ENCODE data around the gene DYSF. TPM values are rescaled to one million over a fixed set of nuclear protein-coding genes. Genes with fewer than 3 reads are reported as not detected.

Gene DYSF
- polyA plus RNA-seq, 1 experiment, result 1.3 TPM

DNA sequence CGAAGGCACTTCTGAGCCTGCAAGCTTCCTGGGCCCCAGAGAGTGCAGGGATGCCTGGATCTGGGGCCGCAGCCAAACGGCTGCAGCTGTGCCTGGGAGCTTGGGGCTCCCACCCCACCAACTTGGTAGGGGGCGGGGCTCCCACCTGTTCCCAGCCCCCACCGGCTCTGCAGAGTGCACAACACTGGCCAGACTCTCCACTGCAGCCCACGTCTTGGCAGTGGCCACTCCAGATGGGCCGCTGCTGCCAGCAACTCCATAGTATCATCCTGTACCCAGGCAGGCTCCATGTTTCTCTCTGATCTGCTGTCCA is 9.9 kb downstream of the DYSF start:
- H3K36me3 ChIP-seq (ENCODE audit: control insufficient read depth, insufficient read depth, low read length), result no peaks in the 10 kb centered on the region
- ChIA-PET POLR2A (no interaction called here), CTCF (interaction anchor here (0.8 to 6.1 kb wide), 7 partner anchors 9 to 135 kb away, joined by 3 to 139 read pairs (median 4); no protein-coding TSS in a partner anchor)
- H3K4me3 ChIP-seq (ENCODE audit: low read depth, low read length), result no peak overlapping the region
- no peak for DNase-seq (ENCODE audit: low read depth)
- peaks cover 33% of the 10 kb centered on the region for H3K27me3 ChIP-seq (ENCODE audit: control insufficient read depth, insufficient read depth, low read length)
- TF ChIP-seq, protein P1, sequence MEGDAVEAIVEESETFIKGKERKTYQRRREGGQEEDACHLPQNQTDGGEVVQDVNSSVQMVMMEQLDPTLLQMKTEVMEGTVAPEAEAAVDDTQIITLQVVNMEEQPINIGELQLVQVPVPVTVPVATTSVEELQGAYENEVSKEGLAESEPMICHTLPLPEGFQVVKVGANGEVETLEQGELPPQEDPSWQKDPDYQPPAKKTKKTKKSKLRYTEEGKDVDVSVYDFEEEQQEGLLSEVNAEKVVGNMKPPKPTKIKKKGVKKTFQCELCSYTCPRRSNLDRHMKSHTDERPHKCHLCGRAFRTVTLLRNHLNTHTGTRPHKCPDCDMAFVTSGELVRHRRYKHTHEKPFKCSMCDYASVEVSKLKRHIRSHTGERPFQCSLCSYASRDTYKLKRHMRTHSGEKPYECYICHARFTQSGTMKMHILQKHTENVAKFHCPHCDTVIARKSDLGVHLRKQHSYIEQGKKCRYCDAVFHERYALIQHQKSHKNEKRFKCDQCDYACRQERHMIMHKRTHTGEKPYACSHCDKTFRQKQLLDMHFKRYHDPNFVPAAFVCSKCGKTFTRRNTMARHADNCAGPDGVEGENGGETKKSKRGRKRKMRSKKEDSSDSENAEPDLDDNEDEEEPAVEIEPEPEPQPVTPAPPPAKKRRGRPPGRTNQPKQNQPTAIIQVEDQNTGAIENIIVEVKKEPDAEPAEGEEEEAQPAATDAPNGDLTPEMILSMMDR (IDR thresholded peaks at IDR 0.05; ENCODE audit: insufficient read depth, low read depth, low read length), result no peak

DNA sequence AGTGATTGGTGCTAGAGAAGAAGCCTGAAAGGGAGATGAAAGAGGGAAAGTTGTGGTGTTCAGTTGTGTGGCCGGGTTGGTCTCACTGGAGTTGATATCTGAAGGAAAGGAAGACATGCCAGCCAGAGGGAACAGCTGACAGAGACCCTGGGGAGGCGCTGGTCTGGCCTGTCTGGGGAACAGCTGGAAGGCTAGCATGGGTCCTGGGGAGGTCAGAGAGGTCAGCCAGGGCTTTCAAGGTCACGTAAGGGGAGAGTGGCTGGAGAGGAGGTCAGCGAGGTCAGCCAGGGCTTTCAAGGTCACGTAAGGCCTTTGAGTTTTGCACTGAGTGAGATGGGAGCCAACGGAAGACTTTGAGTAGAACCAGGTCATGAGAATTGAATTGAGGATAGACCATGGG is 11.0 kb downstream of the DYSF start:
- ChIA-PET CTCF (interaction anchor here (1.6 to 6.1 kb wide), 2 partner anchors 10 to 44 kb away, joined by 6 to 139 read pairs; no protein-coding TSS in a partner anchor), POLR2A (no interaction called here)
- H3K27me3 ChIP-seq (ENCODE audit: control insufficient read depth, insufficient read depth, low read length), result peaks cover 40% of the 10 kb centered on the region

DNA sequence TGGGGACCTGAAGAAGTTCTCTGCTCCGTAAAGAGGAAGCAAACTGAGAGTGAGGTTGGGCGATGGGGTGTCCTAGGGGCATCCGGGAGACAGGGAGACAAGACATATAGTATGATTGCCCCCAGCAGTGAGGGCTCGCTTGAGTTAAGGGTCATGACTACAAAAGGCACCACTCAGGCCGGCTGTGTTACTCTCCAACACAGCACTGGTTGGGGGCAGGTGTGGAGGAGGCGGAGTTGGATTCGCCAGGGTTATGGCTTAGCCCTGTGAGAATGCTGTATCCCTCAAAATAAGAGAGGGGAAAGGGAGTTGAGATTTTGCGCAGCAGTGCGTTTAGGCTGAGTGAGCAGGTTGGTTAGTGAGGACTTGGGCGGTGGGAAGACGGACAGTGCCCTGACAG is 12.0 kb downstream of the DYSF start:
- ChIA-PET POLR2A (no interaction called here), CTCF (interaction anchor here (0.8 kb wide), 1 partner anchor 45 kb away, joined by 3 read pairs; no protein-coding TSS in a partner anchor)
- Histone ChIP-seq H3K4me3 (ENCODE audit: low read depth, low read length) (no peak overlapping the region), H3K27me3 (ENCODE audit: control insufficient read depth, insufficient read depth, low read length) (peaks cover 40% of the 10 kb centered on the region), H3K36me3 (ENCODE audit: control insufficient read depth, insufficient read depth, low read length) (no peaks in the 10 kb centered on the region)
- DNase-seq (ENCODE audit: low read depth), result no peak
- TF ChIP-seq, protein P1 (IDR thresholded peaks at IDR 0.05; ENCODE audit: insufficient read depth, low read depth, low read length), result no peak

More for the DNA sequence above, 11.0 kb downstream of the DYSF start:
- Histone ChIP-seq H3K36me3 (ENCODE audit: control insufficient read depth, insufficient read depth, low read length) (no peaks in the 10 kb centered on the region), H3K4me3 (ENCODE audit: low read depth, low read length) (no peak overlapping the region)
- TF ChIP-seq, protein P1 (IDR thresholded peaks at IDR 0.05; ENCODE audit: insufficient read depth, low read depth, low read length), result no peak
- DNase-seq (ENCODE audit: low read depth), result no peak

DNA sequence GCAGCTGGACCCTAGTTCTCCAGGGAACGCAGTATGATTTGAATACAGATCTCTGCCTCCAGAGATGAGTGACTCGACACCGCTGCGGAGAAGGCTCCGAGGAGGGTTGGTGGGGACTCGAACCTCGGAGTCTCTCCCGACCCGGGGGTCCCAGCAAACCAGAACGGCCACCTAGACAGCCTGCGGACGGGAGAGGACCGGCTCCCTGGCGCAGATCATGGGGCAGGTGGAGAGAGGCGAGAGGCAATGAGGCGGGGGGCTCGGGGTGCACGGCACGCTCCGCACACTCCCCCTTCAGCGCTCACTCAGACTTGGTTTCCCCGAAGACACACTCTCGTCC is 12.6 kb downstream of the DYSF start:
- CTCF ChIA-PET, result interaction anchor here (0.8 to 0.9 kb wide), 2 partner anchors 15 to 44 kb away, joined by 3 read pairs; no protein-coding TSS in a partner anchor
- peak overlapping the region; percentile 56 for H3K4me3 ChIP-seq (ENCODE audit: low read depth, low read length)
- POLR2A ChIA-PET, result no interaction called here
- no peak for DNase-seq (ENCODE audit: low read depth)
- no peaks in the 10 kb centered on the region for H3K36me3 ChIP-seq (ENCODE audit: control insufficient read depth, insufficient read depth, low read length)
- TF ChIP-seq, protein P1 (IDR thresholded peaks at IDR 0.05; ENCODE audit: insufficient read depth, low read depth, low read length), result no peak
- H3K27me3 ChIP-seq (ENCODE audit: control insufficient read depth, insufficient read depth, low read length), result peaks cover 40% of the 10 kb centered on the region

DNA sequence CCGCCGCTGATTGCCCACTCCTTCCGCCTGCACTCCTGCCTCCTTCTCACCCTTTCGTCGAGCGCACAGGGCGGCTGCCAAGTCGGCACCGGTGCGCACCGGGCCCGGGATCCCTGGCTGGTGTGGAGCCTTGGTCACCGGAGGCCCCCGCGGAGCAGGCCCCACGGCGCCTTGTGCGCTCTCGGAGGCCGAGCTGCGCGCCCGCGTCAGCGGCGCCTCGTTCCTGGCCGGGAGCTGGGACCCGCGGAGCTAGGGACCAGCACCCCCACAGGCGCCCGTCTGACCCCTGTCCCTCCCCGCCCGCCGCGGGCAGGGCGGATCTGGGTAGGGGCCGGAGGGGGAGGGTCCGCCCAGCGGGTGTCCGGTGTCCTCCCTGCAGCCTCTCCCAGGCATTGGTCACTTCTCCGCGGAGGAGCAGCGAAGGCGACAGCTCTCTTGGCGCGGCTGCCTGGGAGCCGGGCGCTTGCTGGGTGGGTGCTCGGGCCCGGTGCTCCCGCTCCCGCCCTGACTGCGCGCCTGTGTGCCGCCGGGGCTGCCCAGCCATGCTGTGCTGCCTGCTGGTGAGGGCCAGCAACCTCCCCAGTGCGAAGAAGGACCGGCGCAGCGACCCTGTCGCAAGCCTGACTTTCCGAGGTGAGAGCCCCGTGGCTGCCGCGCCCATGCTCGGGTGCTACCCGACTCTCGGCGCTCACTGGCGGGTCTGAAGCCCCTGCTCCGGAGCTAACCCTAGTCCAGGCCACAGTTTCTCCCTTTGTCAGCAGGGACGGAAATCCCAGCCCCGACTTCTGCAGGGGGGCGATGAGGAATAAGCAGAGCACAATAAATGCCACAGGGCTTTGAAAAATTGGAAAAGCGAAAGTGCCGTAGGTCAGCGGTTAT is 13.2 kb downstream of the DYSF start:
- Histone ChIP-seq H3K27me3 (ENCODE audit: control insufficient read depth, insufficient read depth, low read length) (peaks cover 40% of the 10 kb centered on the region), H3K4me3 (ENCODE audit: low read depth, low read length) (peak overlapping the region; percentile 56), H3K36me3 (ENCODE audit: control insufficient read depth, insufficient read depth, low read length) (no peaks in the 10 kb centered on the region)
- ChIA-PET POLR2A (no interaction called here), CTCF (interaction anchor here (0.7 to 1.7 kb wide), 7 partner anchors 10 to 167 kb away, joined by 3 to 6 read pairs (median 3); no protein-coding TSS in a partner anchor)
- TF ChIP-seq, protein P1 (IDR thresholded peaks at IDR 0.05; ENCODE audit: insufficient read depth, low read depth, low read length), result no peak
- DNase-seq (ENCODE audit: low read depth), result no peak
